Measurements from ENCODE around the gene MIDN. TPM values are rescaled to one million over a fixed set of nuclear protein-coding genes. Genes with fewer than 3 reads are reported as not detected.
"Not testable (repeated sequence)": the region's sequence is repeated elsewhere in the genome, so short reads cannot be mapped to it uniquely, and the experiment has no call there.

The MIDN gene
- polyA plus RNA-seq, 1 donor = 47.1 TPM

DNA sequence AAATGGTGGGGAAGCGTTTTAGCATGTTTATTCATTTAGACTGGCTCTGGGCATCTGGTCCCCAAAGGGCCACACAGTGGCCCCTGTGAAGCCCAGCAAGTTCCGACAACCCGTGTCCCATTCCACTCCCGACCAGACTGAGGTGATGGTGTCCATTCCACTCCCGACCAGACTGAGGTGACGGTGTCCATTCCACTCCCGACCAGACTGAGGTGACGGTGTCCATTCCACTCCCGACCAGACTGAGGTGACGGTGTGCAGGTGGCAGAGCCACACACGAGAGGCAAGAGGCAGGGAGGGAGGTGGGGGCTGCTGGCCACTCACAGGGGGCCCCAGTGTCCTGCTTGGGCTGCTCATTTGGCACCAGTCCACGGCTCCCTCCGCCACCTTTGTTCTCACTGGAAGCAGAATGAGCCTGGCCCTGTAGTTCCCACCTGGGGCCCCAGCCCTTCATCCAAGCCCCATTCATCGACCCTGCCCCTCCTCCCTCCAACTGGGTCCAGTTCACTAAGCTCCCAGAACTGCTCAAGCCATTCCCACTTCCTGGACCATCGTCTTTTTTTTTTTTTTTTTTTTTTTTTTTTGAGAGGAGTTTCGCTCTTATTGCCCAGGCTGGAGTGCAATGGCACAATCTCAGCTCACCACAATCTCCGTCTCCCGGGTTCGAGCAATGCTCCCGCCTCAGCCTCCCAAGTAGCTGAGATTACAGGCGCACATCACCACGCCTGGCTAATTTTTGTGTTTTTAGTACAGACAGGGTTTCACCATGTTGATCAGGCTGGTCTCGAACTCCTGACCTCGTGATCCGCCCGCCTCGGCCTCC, 1.9 kb upstream of the MIDN start:
- DNase-seq = not testable (repeated sequence)

DNA sequence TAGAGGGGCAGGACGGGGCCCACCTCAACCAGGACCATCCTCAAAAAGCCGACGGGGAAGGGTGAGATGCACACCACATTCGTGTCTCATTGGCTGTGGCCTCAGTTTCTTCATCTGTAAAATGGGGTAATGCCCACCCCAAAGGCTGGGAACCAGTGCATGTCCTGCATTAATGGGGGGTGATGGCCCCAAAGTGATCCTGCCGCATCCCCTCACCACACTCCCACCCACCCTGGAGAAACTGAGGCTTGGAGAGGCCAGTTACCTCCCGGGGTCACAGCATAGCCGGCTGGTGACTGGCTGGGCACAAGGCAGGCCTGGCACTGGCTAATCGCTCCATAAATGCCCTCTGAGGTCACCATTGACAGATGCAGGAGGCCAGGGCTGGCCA, 640 bp upstream of the MIDN start:
- no peak for DNase-seq

DNA sequence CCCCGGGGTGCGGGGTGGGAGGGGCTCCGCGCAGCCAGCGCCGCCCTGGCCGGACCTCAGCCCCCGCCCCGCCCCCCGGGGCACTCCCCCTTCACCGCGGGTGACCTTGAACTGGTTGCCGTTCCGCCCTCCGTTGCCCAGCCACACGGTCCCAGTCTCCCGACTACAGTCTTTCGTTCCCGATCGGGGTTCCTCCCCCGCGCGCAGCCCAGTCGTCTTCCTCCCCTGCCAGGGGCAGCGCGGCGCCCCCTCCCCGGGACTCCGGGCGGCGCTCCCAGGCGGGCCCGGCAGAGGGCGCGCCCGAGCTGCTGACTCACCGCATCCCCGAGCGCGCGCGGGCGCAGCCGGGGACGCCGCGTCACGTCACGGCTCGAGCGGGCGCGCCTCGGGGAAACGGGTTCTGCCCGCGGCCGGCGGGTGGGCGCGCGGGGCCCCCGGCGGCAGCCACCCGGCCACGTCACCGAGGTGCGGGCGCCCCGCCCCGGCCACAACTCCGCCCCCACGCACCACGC, 459 bp downstream of the MIDN start:
- peak; percentile 88 for DNase-seq

DNA sequence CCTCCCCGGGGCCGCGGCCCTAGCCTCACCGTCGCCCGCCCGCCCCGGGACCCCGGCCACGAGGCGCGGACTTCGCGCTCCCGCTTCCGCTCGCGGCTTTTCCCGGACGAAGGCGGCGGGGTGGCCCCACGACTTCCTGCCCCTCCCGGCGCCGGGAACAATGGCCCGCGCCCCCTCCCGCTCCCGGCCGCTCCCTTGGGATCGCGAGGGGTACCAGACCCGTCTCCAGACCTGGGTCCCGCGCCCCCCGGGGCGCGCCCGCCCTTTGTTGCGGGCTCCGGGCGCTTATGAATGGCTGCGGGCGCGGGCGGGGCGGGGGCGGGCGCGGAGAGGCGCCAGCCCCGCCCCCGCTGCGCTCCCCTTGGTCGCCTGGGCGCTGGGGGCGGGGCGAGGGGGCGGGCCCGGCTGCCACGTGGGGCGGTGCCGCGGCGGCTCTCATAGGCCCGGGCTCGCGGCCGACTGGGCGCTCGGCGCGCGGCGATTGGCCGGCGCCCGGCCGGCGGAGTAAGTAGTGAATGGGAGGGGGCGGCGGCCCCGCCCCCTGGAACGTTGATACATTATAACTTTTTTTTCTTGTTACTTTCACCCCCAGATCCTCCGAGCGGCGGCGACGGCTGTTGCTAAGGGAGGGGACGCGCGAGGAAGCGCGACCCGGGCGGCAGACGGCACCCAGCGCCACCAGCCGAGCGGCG, 1.1 kb downstream of the MIDN start:
- DNase-seq = peak; percentile 97

DNA sequence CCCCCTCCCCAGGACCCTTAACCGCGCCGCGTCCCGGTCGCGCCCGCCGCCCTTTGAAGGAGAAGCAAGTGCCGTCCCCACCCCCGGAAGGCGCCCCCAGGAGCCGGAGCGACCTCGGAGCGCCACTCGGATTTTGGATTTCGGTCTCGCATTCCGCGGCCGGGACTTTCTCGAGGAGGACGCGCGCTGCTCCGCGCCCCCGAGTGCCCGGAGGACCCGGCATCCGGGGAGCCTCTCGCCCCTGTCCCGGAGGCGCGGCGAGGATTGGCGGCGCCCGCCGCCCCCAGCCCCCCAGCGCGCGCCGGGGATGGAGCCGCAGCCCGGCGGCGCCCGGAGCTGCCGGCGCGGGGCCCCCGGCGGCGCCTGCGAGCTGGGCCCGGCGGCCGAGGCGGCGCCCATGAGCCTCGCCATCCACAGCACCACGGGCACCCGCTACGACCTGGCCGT, 1.6 kb downstream of the MIDN start:
- DNase-seq = no peak

DNA sequence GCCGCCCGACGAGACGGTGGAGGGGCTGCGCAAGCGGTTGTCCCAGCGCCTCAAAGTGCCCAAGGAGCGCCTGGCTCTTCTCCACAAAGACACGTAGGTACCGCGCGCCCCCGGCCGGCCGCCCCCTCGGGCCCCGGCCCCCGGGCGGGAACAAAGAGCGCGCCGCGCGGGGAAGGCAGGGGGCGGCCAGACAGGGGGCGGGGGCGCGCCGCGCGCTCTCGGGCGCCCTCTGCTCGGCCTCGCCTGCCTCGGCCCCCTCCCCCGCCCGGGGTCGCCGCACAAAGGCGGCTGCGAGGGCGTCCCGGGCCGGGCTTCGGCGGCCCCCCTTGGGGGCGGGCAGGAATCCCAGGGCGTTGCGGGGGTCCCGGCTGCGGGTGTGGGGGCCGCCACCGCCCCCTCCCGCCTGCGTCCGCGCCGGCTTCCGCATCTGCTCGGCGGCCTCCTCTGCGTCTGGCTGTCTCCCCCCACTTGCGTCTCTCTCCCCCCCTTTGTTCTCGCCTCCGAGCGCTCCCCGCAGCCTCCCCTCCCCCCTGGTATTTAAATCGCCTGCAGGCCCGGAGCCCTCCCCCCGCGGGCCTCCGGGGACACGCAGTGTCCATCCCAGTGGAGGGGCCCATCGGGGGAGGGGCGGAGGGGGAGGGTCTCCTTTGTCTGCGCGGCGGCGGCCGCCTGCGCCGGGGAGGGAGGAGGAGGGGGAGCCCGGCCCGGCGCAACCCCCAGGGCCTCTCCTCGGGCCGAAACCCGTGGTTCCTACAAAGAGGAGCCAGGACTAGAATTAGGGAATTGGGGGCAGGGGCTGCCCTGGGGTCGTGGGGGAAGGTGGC, 2.3 kb downstream of the MIDN start:
- peak; percentile 63 for DNase-seq

DNA sequence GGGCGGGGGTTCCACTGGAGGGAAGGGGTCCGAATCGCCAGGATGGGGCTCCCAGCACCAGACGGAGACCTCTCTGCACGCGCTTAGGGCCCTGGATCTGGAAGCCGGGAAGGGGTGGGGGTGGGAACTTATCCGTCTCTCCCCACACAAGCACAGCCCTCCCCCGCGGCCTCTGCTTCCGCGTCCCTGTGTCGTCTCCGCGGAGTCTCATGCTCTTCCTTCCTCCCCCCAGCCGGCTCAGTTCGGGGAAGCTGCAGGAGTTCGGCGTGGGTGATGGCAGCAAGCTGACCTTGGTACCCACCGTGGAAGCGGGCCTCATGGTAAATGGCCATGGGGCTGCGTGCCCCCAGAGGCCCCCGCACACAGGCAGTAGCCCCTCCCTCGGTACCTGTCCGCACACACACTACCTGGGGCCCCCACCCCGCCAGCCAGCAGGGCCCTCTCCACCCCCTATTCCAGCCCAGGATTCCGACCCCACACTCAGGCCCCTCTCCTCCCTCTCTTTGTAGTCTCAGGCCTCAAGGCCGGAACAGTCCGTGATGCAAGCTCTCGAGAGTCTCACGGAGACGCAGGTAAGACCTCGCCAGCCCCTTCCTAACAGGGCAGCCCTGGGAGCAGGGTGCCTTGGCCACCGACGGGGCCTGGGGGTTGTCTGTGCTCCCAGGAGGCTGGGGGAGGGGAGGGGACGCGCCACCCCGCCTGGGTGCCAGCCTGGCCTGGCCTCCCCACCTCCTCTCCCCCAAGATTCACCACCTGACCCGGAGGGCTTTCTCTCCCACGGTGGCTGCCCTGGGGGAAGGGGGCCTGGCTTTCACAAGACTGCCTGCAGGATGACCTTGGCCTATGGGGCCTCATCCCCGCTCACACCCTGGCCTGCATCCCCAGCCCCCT, 3.2 kb downstream of the MIDN start:
- peak; percentile 69 for DNase-seq

DNA sequence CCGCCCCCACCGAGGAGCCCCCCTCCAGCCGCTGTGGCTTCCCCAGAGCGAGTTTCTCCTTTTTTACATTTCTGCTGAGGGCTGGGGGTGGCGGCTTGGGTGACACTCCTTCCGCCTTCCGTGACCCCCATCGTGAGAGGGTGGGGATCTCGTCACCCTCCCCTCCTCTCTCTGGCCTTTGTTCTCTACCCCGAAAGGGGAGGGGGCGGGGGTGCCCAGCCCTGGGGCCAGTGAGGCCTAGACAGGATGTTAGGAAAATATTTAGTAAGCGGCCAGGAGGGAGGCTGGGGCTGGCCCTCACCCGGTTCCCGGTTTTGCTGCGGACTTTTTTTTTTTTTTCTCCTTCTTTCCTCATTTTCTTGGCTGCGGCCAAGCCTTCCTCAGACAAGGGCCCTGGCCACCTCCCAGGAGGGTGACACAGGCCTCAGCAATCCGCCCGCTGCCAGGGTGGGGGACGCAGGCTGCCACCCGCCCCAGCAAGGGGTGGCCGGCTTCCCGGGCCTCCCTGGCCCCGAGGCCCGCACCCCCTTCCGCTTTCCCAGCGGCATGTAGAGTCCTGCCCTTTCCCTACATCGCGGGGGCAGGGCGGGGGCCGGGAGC, 3.9 kb downstream of the MIDN start:
- DNase-seq = peak; percentile 78

DNA sequence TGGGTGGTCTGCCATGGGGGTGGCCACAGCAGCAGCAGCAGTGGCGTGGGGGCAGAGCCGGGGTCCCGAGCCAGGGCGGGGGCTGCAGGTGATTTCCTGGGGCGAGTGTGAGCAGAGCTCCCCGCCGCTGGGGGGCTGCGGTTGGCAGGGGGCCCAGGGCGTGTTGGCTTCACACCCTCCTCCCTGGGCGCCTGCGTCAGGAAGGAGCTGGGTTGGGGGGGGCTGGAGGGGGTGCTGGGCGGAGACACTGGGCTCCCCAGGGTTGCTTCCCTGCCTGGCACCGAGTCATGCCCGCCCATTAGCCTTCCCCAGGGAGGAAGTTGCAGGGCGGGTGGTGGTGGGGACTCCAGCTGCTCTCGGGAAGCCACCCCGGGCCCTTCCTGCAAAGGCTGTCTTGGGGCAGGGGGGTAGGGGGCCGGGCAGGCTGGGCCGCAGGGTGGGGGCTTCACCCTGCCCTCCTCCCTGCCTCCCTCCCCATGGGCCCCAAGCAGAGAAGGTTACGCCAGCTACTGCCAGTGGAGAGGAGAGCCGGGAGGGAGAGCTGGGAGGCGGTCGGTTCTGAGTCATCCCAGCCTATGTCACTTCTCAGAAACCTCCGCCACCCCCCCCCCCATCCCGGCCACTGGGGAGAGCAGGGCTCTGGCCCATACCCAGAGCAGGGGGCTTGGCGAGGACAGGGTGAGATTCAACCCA, 4.6 kb downstream of the MIDN start:
- peak; percentile 68 for DNase-seq

DNA sequence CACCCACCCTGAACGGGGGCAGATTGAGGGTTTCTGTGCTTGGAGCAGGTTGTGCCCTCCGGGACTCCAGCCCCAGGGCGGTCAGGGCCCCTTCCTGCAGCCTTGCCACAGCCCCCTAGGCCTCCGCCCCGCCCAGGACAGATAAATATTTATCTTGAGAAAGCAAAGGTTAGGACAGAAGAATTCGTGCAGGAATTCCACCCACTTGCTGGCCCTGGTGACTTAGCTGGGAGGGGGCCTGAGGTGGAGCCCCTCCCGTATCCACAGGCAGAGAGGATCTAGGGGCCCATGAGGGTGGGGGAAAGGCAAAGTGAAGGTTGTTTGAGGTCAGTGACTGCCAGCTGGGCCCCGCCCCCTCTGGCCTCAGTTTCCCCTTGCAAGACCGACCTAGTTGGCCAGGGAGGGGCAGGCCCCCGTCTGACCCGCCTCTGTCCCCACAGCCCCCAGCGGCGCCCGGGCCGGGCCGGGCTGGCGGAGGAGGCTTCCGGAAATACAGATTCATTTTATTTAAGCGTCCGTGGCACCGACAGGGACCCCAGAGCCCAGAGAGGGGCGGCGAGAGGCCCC, 5.2 kb downstream of the MIDN start:
- no peak for DNase-seq

DNA sequence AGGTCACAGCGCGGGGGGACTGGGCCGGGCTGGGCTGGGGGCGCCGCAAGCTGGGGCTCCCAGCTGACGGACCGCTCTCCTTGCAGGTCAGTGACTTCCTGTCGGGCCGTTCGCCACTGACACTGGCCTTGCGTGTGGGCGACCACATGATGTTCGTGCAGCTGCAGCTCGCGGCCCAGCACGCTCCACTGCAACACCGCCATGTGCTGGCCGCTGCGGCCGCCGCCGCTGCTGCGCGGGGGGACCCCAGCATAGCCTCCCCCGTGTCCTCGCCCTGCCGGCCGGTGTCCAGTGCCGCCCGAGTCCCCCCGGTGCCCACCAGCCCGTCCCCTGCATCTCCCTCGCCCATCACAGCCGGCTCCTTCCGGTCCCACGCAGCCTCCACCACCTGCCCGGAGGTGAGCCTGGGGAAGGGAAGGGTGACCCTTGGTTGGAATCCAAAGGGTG, 5.7 kb downstream of the MIDN start:
- DNase-seq = no peak

DNA sequence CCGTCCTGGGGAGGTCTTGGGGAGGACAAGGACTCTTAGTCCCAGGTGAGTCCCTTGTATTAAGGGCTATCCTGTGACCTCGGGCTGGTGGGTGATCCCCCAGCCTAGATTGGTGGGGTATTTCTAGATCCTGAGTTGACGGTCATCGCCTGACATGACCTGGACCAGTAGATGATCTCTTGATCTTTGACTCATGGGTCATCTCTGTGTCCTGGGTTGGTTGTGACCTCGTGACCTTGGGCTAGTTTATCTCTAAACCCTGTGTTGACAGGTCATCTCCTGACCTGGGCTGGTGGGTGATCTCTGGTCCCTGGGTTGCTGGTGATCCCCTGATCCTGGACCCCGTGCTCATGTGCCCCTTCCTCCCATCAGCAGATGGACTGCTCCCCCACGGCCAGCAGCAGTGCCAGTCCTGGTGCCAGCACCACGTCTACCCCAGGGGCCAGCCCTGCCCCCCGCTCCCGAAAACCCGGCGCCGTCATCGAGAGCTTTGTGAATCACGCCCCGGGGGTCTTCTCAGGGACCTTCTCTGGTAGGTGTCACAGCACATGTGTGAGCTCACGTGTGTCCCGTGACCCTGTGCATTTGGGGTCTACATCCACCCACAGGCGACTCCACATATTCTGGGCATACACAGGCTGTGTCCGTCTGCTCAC, 6.3 kb downstream of the MIDN start:
- no peak for DNase-seq

DNA sequence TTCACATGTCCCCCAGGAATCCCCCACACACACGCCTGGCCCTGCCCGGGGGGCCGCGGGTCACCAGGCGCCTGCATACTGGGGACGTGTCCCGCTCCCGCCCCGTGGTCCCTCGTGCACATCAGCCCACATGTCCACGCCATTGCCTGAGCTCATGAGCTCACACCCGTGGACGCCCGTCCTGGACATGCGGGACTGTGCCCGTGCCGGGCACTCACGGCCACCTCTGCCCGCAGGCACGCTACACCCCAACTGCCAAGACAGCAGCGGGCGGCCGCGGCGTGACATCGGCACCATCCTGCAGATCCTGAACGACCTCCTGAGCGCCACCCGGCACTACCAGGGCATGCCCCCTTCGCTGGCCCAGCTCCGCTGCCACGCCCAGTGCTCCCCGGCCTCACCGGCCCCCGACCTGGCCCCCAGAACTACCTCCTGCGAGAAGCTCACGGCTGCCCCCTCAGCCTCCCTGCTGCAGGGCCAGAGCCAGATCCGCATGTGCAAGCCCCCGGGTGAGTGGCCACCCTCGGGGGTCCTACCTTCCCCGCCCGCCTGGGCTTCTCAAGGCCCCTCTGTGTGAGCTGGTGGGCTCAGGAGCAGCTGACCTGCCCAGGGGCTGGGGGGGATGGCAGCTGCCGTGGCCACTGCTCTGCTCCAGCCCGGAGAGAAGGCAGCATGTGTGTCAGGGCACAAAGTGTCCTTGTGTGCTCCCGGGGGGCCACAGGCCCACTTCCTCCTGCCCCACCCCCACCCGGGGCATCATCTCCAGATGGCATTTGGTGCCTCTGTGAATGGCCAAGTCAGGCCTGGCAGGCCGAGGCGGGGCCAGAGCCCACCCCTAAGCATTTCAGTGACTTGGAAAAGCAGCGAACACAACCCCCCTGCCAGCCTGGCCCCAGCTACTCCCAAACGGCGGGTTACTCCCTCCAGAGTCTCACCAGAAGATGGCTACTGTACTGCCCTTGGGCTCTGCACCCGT, 7.1 kb downstream of the MIDN start:
- no peak for DNase-seq

DNA sequence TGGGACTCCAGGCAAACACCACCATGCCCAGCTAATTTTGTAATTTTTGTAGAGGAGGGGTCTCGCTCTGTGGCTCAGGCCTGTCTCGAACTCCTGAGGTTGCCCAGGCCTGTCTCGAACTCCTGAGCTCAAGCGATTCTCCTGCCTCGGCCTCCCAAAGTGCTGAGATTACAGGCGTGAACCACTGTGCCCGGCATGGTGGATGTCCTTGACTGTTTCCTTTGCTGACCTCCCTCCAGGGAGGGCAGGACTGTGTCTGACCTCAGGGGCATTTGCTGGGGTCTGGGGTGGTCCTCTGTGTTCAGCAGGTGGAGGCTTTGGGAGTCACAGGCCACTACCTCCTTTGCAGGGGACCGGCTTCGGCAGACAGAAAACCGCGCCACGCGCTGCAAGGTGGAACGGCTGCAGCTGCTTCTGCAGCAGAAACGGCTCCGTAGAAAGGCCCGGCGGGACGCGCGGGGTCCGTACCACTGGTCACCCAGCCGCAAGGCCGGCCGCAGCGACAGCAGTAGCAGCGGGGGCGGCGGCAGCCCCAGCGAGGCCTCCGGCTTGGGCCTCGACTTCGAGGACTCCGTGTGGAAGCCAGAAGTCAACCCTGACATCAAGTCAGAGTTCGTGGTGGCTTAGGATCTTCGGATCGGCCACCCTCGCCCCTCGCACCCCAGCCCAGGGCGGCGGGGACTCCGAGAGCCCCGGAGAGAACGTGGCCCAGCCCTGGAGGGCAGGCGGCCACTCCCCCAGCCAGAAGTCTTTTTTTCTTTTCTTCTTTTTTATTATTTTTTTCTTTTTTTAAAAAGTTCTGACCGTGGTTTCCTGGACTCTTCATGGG, 8.5 kb downstream of the MIDN start:
- no peak for DNase-seq

DNA sequence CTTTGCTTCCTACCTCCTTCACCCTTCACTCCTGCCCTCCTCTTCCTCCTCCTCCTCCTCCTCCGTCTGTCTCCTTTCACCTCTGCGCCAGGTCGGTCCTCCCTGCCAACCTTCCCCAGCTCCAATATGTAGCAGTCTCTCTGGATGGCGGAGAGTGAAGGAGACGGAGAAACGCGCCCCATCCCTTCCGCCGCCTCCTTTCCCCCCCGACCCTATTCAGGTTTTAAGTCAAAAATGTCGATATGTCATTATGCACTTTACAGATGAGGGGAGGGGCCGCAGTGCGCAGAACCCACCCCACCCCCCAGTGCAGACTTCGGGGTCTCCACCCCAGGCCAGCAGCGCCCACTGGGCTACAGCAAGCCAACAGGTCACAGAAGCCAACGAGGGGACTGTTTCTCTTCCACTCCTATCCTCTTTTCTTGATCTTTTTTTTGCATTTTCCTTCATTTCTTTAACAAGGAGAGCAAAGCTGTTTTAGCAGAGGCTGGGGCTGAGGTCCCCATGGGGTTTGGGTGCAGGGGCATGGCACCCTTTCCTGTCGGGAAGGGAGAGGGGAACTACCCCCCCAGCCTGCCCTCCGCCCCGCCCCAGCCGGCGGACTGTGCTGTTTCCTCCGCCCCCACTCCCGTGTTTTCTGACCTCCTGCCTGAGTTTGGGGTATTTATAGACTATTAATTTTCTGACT, 9.2 kb downstream of the MIDN start:
- DNase-seq = no peak

DNA sequence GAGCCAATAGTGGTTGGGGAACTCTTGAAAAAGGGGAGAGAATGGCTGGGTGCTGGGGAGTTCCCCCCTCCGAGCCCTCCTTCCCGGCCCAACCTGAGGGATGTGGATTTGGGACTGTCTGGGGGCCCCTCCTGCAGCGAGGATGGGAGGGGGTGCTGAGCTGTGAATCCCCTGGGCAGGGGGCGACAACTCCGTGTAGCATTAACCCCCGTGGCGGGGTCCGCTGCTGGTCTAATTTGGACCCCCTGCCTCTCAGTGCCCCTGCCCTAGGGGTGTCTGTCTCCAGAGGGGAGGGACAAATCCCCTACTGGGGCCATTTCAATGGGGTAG, 9.7 kb downstream of the MIDN start:
- no peak for DNase-seq

DNA sequence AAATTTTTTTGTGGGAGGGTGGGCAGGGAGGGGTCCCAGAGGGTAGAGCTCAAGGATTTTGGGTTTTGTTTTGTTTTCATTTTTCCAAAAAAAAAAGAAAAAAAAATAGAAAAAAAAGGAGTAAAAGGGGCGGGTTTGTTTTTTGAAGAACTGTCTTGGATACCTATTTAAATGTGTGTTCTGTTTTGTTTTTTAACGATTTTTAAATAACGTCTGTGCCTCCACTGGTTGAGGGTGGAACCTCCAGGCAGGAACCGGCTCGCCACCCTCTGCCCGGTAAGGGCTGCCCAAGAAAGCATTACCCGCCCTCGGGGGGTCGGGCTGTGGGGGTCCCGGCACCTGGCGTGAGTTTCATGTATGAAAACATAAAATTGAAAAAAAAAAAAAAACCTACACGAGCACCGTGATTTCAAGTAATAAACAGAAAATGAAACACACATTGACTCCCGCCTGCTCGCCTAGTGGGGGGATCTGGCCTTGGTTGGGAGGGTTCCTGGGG, 10.4 kb downstream of the MIDN start:
- no peak for DNase-seq
